Activated CD8-positive, alpha-beta memory T cell treated with anti-CD3 and anti-CD28 coated beads, Interleukin-2, amount 50 U/mL, for 24 hours (primary cell): Measurements from ENCODE around the gene CDK14.

Experiments
- DNase-seq: peaks from one replicate; pipeline ENCODE4 v3.0.0-alpha.2; 2020; ENCODE audit errors: extremely low read depth

Gene CDK14

GRCh38 chr7:91196058-91196457 lies 599.9 kb downstream of the CDK14 start:
- no peak for DNase-seq

GRCh38 chr7:91198371-91198770 lies 602.2 kb downstream of the CDK14 start:
- DNase-seq, result no peak

GRCh38 chr7:91199601-91200000 lies 603.5 kb downstream of the CDK14 start:
- no peak for DNase-seq

GRCh38 chr7:91201442-91202113 lies 605.5 kb downstream of the CDK14 start:
- DNase-seq, result no peak

- DNase-seq, result no peak
Observed at GRCh38 chr7:91206361-91206960, 610.3 kb downstream of the CDK14 start.

DNA sequence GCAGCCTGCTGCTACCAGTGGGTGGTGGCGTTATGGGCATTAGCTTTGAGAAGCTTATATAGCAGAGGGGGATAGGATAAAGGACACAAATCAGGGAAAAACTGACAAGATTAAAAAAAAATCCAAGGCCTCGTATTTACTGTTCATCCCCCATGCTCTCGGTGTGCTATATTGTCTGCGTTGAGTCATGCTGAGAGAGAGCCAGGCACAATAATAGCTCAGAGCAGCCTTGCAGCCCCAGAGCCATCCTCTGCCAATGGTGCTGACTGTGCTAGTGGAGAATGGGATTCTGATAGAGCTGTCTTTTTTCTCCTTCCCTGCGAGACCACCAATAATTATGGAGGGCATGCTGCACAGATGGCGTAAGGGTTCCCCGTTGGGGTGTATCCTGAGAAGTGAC lies 616.5 kb downstream of the CDK14 start:
- DNase-seq, result no peak

DNA sequence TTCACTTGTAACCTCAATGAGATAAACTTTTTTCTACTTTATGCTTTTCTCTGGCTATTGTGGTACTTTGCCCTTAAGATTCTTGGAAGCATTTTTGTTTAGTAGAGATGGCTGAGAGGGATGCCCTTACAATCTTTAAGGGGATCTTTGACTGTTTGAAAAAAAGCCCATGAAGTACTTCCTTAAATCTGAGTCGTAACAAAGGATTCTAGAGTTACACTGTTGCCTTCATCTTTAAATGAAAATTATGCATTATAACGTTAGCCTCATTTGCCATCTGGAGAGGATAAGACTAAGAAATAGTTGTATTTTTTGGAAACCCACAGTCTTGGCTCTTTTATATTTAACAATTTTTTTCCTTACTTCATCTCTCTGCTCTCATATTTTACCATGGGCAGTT lies 630.3 kb downstream of the CDK14 start:
- no peak for DNase-seq

GRCh38 chr7:91228327-91228726 lies 632.2 kb downstream of the CDK14 start:
- no peak for DNase-seq

DNA sequence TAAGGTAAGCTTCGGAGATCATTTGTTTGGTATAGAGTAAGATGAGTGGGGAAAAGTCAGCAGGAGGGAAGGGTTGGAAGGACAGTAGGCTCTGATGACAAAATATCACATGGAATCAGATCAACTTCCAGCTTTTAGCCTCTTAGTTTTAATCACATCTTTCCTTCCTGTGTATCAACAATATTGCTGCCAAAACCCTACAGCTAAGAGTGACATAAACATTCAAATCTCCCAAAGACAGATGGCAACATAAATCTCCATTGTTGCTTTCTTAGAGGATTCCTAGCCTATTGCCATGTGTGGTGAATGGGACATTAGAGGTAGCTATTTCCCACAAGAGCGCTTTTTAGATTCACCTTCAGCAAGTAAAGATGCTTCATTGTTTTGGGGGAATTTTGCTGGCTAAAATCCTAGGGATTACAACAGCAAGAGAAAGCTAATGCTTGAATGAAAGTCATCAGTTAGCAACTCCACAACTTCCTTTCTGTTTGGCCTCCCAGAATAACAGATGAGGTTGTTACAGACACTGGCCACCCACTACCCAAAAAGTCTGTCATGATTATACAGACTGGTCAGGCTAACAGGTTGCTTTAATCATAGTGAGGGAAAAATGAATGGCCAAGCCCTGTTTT lies 632.9 kb downstream of the CDK14 start:
- no peak for DNase-seq

- no peak for DNase-seq
Observed at GRCh38 chr7:91230100-91230499, 634.0 kb downstream of the CDK14 start.

GRCh38 chr7:91230503-91230902 lies 634.4 kb downstream of the CDK14 start:
- DNase-seq, result no peak

DNA sequence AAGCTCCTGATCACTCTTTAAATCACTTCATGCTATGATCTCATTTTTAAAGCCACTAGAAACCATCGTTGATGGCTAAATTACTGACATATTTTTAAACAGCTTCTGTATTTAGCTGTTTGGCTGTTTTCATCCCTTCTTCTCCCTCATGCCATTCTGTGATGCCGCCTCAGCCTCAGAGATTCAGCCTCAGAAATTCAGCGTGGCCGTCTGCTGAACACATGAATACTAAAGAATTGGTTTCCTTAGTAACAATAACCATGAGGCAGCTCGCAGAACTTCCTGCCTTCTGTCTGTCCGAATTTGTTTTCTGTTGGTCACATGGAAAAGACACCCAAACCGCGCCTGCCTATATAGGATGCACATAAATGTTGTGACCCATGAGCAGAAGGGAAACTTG lies 637.1 kb downstream of the CDK14 start:
- no peak for DNase-seq

DNA sequence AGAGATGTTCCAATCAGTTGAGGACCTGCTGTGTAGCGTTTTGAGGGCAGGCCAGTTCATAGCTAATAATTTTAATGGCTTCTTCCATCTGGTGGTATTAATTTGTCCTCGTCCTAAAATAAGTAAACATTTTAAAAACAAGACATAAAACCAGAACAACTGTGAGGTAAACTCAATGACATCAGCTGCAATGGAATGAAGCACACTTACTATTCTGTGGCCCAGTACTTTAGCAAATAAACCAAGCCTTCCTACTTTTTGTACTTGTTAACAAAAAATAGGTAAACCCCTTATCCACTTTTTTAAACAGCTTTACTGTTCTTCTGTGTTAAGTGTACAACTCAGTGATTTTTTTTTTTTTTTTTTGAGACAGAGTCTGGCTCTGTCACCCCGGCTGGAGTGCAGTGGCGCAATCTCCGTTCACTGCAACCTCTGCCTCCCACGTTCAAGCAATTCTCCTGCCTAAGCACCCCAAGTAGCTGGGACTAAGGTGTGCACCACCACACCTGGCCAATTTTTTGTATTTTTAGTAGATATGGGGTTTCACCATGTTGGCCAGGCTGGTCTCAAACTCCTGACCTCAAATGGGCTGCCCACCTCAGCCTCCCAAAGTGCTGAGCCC lies 639.2 kb downstream of the CDK14 start:
- no peak for DNase-seq

- no peak for DNase-seq
Observed at GRCh38 chr7:91239171-91239604, 643.1 kb downstream of the CDK14 start.

DNA sequence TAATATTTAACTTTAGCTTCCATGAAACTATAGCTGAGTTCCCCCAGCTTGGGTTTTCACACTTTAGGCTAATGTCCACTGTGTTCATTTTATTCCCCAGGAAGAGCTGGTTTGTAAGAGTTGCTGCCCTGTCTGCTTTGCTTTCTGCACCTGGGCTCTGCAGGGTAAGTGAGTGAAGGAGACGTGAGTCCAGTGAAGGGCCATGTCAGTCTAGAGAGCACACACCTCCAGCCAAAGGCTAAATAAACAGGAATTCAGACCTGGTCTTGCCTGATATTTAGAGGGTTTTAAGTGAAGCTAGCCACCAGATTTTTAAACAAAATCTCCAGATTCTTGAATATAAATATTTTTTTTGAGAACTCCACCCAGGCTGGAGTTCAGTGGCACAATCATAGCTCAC lies 643.7 kb downstream of the CDK14 start:
- no peak for DNase-seq

DNA sequence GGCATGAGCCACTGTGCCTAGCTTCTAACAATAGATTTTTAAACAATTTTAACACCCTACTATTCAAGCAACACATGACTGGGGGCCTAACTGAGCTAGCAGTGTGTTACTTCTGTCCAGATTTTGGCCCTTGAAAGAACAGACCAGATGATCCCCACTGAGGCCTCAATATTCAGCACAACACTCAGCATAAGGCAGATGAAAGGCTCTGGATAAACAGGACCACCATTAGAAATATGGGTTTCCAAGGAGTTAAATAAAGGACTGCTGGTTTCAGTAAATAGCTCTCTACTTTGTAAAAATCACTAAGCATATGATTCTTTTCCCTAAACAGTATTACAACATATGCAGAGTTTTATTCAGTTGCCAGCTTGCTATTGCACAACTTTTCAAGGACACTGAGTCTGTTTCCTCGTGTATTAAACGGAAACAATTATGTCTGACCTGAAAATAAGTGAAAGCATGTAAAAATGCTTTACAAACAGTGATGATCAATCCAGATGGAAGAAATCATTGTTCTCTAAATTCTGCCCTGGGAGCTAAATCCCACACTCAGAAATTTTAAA lies 644.3 kb downstream of the CDK14 start:
- no peak for DNase-seq

GRCh38 chr7:91242097-91242844 lies 646.1 kb downstream of the CDK14 start:
- no peak for DNase-seq

DNA sequence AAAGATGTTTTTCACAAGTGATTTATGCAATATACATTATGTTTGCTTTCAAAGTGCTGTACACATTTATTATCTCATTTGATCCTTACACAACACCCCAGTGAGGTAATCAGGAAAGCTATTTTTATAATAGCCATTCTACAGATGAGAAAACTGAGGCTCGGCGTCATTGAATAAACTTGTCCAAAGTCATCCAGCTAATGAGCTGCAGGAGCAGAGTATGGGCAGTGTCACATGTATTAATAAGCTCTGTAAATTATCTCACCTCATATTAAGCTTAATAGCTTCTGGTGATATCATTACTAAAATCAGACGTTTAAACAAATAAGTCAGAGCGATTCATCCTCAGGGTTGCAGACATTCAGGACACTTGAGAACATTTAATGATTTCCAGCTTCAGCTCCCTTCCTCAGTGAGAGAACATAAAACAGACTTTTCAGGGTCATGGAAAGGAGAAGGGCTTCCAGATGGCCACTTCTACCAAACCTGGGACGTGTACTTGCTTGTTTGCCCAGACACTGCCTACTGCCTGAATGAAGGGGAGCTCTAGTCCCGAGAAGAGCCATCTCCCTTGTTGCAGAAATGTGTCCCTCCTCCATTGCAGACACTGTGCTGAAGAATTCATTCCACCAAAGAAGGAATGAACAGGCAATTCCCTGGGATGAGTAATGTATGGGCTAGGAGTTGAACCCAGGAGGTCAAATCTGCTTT lies 647.6 kb downstream of the CDK14 start:
- no peak for DNase-seq

- DNase-seq, result no peak
Observed at GRCh38 chr7:91247500-91247899, 651.4 kb downstream of the CDK14 start.

DNA sequence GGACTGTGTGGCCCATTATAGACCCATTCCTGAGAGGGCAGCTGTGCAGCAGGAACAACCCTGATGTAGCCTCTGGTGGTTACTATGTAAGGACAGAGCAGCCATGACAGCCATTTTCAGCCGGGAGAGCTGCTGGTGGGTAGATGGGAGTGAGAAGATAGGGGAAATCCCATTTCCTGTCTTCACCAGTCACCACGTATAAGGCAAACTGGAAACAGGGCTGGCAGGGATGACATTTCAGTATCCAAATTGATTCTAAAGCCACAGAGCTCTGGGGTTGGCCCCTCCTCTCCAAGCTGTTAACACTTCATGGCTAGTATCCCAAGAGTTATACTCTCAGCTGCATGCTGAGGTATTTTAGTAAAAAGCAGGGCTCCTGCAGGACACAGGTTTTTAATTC lies 652.9 kb downstream of the CDK14 start:
- DNase-seq, result no peak
